Pancreas (tissue), 10 donors: ENCODE measurements around the gene DBT. TPM values are rescaled to one million over a fixed set of nuclear protein-coding genes. Genes with fewer than 3 reads are reported as not detected.
A peak's percentile ranks its signal among the peaks of the same experiment; 100 is the strongest.
"Not testable (repeated sequence)": the region's sequence is repeated elsewhere in the genome, so short reads cannot be mapped to it uniquely, and the experiment has no call there.

Experiments used
- ATAC-seq, 4 donors: fragments of 200-7000 bp; cut with Tn5 transposase; one replicate each; pipeline versions ENCODE4 v1.8.0 to v1.9.1; 2020; ENCODE audit warnings: mild to moderate bottlenecking in 4 of 4, moderate library complexity in 4 of 4
- DNase-seq, 6 donors: peaks; one replicate each; pipeline ENCODE4 v3.0.0-alpha.2; 2020
- FAIRE-seq: peaks from 2 replicates; lab custom pipeline; 2012; peaks lifted over from hg19 to GRCh38; lab: Jason Lieb, UNC
- H3K27ac ChIP-seq, 4 donors: fragments of 200-600 bp; sonication (generic); 1 replicate in 3 of 4; 2 replicates in 1 of 4; pipeline versions ENCODE4 v1.5.0 to v1.8.0; 2020
- H3K27me3 ChIP-seq, 4 donors: fragments of 200-600 bp; one replicate each; pipeline ENCODE4 v1.8.0; 2021
- H3K36me3 ChIP-seq, 3 donors: fragments of 200-600 bp; sonication (generic) in 1 of 3; one replicate each; pipeline versions ENCODE4 v1.5.0 to v1.8.0; 2020 to 2021
- H3K4me1 ChIP-seq, 3 donors: fragments of 200-600 bp; one replicate each; pipeline ENCODE4 v1.8.0; 2021
- H3K4me3 ChIP-seq, 4 donors: fragments of 200-600 bp; sonication (generic) in 2 of 4; one replicate each; pipeline versions ENCODE4 v1.5.0 to v1.8.0; 2020 to 2021
- H3K9me3 ChIP-seq, 4 donors: fragments of 200-600 bp; one replicate each; pipeline ENCODE4 v1.8.0; 2021
- WGBS, 2 donors: extraction: QIAGEN DNeasy Blood & Tissue Kit; methylation state at CpG; one replicate each; pipeline ENCODE4 v1.1.7; 2013; 5-methylcytosine and 5-hydroxymethylcytosine counted together
- intact Hi-C, 3 donors: fragments of 100-400 bp; cut with DNase I; formaldehyde crosslinking; loops; one replicate each; pipeline versions ENCODE4 v1.11.1 to v1.14.2; 2022
- polyA plus RNA-seq, 2 donors: library from polyadenylated mRNA; stranded (reverse); fragments of 200-250 nt; gene quantifications; one replicate each; pipeline ENCODE4 v1.2.3, GENCODE V29; 2013
- total RNA-seq, 6 donors: library from RNA; stranded (reverse); fragmentation: NEBNext Ultra II Directional in 4 of 6; extraction: Animal tissue kit (Norgen Biotek cat#: 25700) in 4 of 6; gene quantifications; one replicate each; pipeline versions ENCODE4 v1.2.1 to v1.2.4, GENCODE V29; 2021 to 2023
- TF ChIP-seq, protein P1 (sequence below), 4 donors: fragments of 200-600 bp; sonication (generic) in 3 of 4; IDR thresholded peaks; one replicate each; pipeline versions ENCODE4 v1.5.0 to v1.8.0; 2021; ENCODE audit warnings: antibody characterized with exemption in 4 of 4
- donor health status: healthy with polysubstance abuse.
- donor health status: DM: no; HTN: no; CAD: no; lungs with moderate emphysema.
- donor health status: DM: no; HTN: no; CAD: no.
- donor health status: control.
- donor health status: control.
- donor health status: Bipolar disorder and iron deficiency.
- donor health status: DM: yes; HTN: yes; CAD: no.
- donor health status: DM: no; HTN: no; CAD: no.
- donor health status: DM: no; HTN: no; CAD: no.
- donor health status: DM: yes; HTN: yes; CAD: no.

DBT gene
- total RNA-seq (10 to 100 TPM in 2 of 6 donors, 1 to 10 TPM in 4; 7.6 to 12.8 (median 9.8) TPM), polyA plus RNA-seq (1 to 10 TPM; 1.7 to 3.0 TPM)

GRCh38 chr1:100249537-100250257 is at the start of gene DBT:
DBT (minus strand) TSS chr1:100249834; CDS start chr1:100249820, 14 bp downstream.
- WGBS, 2 donors: 0 to 1% methylated on average over 31 of the region's 31 CpGs
- intact Hi-C loops: no loop called here
- peaks cover 0 to 8% (median 7%) of the 10 kb centered on the region in 3 donors for H3K4me1 ChIP-seq
- TF ChIP-seq, protein P1, sequence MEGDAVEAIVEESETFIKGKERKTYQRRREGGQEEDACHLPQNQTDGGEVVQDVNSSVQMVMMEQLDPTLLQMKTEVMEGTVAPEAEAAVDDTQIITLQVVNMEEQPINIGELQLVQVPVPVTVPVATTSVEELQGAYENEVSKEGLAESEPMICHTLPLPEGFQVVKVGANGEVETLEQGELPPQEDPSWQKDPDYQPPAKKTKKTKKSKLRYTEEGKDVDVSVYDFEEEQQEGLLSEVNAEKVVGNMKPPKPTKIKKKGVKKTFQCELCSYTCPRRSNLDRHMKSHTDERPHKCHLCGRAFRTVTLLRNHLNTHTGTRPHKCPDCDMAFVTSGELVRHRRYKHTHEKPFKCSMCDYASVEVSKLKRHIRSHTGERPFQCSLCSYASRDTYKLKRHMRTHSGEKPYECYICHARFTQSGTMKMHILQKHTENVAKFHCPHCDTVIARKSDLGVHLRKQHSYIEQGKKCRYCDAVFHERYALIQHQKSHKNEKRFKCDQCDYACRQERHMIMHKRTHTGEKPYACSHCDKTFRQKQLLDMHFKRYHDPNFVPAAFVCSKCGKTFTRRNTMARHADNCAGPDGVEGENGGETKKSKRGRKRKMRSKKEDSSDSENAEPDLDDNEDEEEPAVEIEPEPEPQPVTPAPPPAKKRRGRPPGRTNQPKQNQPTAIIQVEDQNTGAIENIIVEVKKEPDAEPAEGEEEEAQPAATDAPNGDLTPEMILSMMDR (IDR thresholded peaks at IDR 0.05): no peak
- peak within 1 kb of the TSS; percentile 64 to 88 (median 74) for H3K4me3 ChIP-seq
- peak within 1 kb of the TSS; percentile 81 to 93 (median 85) for H3K27ac ChIP-seq
- DNase-seq: peak; percentile 87 to 98 (median 95)
- no peaks in the 10 kb centered on the region for H3K36me3 ChIP-seq
- FAIRE-seq: peak; percentile 97
- no peaks in the 10 kb centered on the region for H3K9me3 ChIP-seq
- H3K27me3 ChIP-seq: no peaks in the 10 kb centered on the region
- peak; percentile 100 for ATAC-seq

- 79 to 85% methylated on average over 4 of the region's 4 CpGs for WGBS, 2 donors
- TF ChIP-seq, protein P1 (IDR thresholded peaks at IDR 0.05): no peak
- no peaks in the 10 kb centered on the region for H3K36me3 ChIP-seq
- no peak overlapping the region for H3K27ac ChIP-seq
- H3K9me3 ChIP-seq: no peaks in the 10 kb centered on the region
- DNase-seq (no peak), ATAC-seq (no peak), FAIRE-seq (no peak)
- H3K4me1 ChIP-seq: no peaks in the 10 kb centered on the region
- H3K27me3 ChIP-seq: no peaks in the 10 kb centered on the region
- intact Hi-C loops: no loop called here
- H3K4me3 ChIP-seq: no peak overlapping the region
Observed at GRCh38 chr1:100298512-100298911, 48.9 kb upstream of the DBT start.

GRCh38 chr1:100296997-100297396 is 47.4 kb upstream of the DBT start:
- H3K27ac ChIP-seq, FAIRE-seq, ATAC-seq, H3K36me3 ChIP-seq, H3K9me3 ChIP-seq, DNase-seq, intact Hi-C loops, H3K4me3 ChIP-seq, H3K27me3 ChIP-seq, H3K4me1 ChIP-seq: not testable (repeated sequence)

GRCh38 chr1:100296140-100296539 is 46.5 kb upstream of the DBT start:
- H3K27me3 ChIP-seq: no peaks in the 10 kb centered on the region
- no peak for ATAC-seq
- 95 to 96% methylated on average over 8 of the region's 8 CpGs for WGBS, 2 donors
- no peak for DNase-seq
- no peak overlapping the region for H3K27ac ChIP-seq
- TF ChIP-seq, protein P1 (IDR thresholded peaks at IDR 0.05): no peak
- H3K9me3 ChIP-seq: no peaks in the 10 kb centered on the region
- FAIRE-seq: no peak
- no peaks in the 10 kb centered on the region for H3K4me1 ChIP-seq
- intact Hi-C loops: no loop called here
- H3K36me3 ChIP-seq: peaks cover 0 to 5% (median 0%) of the 10 kb centered on the region in 3 donors
- no peak overlapping the region for H3K4me3 ChIP-seq

- ATAC-seq (no peak), FAIRE-seq (no peak), DNase-seq (no peak)
- intact Hi-C loops: no loop called here
- Histone ChIP-seq H3K4me3 (no peak overlapping the region), H3K9me3 (no peaks in the 10 kb centered on the region), H3K4me1 (no peaks in the 10 kb centered on the region), H3K27me3 (no peaks in the 10 kb centered on the region), H3K36me3 (peaks cover 0 to 19% (median 5%) of the 10 kb centered on the region in 3 donors), H3K27ac (no peak overlapping the region)
- WGBS, 2 donors: 41 to 53% methylated on average over 1 of the region's 1 CpG
- TF ChIP-seq, protein P1 (IDR thresholded peaks at IDR 0.05): no peak
Observed at GRCh38 chr1:100292711-100293110, 43.1 kb upstream of the DBT start.
